Stimulated activated CD8-positive, alpha-beta memory T cell treated with anti-CD3 and anti-CD28 coated beads, Interleukin-12 subunit alpha, Interleukin-12 subunit beta, amount 100 ng/mL, for 1 hour (primary cell): ENCODE measurements around the gene RNU5D-1.
A peak's percentile ranks its signal among the peaks of the same experiment; 100 is the strongest.
"Not testable (repeated sequence)": the region's sequence is repeated elsewhere in the genome, so short reads cannot be mapped to it uniquely, and the experiment has no call there.

ENCODE experiments used
- DNase-seq: peaks from one replicate; pipeline ENCODE4 v3.0.0-alpha.2; 2020; ENCODE audit warnings: low read depth

Gene RNU5D-1

DNA sequence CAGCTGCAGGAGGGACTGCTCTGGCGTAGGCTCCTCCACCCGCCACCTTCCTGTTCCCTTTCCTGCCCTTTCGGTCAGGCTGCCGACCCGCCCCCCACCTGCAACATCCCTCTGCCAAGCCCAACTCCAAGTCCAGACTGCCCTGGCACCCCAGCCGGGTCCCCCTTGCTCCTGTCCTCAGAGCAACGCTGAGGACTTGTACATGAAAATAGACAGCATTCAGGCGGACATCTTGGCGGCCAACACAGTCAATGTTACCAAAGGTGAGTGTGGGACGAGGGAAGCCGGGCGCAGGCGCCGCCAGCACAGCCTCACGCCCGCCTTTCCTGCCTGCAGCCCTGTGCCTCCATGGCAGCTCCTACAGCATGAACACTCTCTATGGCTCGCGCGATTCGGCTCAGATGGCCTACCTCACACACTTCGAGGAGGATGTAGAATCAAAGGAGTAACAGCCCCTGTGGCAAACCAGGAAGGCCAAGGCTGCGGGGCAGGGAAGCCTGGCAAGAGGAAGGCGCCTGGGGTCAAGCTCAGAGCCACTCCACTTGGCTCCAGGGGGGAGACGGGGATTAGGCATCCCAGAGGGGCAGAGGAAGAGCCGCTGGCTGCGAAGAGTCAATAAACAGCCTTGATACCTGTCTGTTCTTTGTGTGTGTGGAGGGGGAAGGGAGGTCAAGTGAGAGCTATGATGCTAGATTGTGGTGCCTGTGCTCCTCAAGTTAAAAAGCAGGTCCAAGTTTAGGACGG lies 5.8 kb downstream of the RNU5D-1 start:
- no peak for DNase-seq

DNA sequence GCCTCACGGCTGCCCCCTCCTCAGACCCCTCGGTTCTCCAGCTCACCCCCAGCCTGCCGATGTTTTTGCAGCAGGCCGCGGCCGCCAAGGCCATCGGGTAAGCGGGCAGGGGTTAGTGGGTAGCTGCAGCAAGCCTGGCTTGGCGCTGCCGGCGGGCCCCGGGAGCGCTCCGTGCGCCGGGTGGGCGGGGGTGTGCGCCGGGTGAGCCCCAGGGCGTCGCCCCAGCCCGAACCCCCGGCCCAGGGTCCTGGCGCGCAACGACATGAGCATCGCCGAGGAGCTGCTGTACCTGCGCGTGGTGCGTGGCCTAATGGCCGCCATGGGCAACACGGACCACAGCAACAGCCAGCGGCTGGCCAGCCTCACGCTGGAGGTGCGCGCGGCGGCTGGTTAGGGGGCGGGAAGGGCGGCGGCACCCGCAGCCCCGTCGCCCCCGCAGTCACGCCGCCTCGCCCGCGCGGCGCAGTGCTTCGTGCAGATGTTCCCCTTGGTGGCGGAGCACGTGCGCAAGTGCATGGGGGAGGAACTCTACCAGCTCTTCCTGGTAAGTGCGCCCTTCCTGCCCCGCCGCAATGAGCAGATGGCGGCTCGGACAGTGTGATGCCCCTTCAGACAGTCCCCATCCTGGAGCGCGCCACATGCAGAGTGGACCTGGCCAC lies 6.5 kb downstream of the RNU5D-1 start:
- DNase-seq, result no peak

DNA sequence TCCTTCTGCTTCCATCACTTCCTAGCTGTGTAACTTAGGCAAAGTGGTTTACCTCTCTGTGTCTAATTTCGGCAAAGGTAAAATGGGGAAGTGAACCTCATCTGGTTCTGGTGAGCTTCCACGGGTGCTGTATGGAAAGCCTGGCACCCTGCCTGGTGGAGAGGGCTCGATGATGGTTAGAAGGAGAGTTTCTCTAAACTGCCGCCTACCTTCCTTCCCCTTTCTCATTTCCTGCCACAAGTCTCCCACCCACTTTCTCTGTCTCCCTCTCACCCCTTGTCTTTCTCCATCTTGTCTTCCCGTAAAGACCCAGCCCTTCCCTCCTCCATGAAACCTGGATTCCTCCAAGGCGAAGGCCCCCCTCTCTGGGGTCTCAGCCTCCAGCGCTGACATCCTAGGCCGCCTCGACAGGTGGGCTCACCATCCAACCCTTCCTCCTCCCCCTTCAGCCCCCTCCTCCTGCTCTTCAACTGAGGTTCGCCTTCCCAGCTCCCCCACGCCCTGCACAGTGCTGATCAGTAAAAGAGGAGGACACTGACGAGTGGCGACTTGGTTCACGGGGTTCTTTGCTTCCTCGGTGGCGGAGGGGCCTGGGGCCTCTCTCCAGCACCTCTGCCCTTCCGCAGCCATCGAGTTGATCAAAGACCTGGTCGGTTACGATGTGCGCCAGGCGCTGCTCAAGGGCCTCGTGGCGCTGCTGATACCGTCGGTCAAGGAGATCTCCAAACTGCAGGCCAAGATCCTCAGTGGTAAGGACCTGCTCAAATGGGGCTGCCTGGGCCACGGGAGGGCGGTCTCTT lies 7.3 kb downstream of the RNU5D-1 start:
- peak; percentile 16 for DNase-seq

DNA sequence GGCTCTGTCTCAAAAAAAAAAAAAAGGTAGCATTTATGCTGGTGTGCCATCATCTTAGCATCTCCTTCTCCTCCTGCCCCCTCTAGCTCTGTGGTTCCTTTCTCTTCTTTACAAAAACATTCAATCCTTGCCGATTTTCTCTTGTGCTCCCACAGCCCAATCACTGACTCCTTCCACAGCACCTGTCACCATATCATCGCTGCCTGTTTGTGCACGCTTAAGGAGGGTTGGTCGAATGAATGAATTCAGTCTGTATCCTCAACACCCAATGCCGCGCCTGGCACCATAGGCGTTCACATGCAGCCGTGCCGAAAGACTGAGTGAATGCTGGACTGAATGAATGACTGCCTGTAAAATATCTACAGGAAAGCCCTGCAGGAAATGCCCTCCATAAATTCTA lies 7.9 kb downstream of the RNU5D-1 start:
- no peak for DNase-seq

DNA sequence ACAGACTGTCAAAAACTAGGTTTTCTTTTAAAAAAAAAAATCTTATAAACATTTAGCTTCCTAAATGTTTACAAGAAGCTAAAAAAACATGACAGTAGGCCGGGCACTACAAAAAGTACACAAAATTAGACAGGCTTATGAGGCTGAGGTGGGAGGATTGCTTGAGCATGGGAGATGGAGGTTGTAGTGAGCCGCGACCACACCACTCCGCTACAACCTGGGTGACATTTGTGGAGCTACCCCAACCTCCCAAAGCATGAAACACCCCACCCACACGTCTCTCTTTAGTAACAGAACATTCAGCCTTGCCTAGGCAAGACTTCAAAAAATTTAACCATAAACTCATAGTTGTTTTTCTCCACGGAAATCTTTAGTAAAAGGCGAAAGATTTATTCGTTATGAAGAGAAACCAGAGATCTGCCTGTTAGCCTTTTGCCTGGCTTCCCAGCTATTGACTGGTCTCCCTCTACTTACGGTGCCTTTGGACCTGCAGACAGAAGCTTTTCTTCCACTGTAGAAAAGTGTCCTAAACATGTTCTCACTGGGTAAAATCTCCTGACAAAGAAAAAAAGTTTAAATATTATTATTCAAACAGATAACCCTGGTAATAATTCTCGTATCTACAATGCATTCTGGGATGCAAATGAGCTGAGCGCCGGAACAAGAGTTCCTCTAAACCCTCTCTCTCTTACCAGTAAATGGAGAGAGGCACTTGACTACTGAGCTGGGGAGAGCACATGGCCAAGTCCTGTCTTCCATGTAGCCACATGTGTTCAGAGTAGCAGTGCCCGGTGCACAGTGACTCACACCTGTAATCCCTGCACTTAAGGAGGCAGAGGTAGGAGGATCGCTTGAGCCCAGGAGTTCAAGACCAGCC lies 9.2 kb downstream of the RNU5D-1 start:
- DNase-seq, result peak; percentile 33

DNA sequence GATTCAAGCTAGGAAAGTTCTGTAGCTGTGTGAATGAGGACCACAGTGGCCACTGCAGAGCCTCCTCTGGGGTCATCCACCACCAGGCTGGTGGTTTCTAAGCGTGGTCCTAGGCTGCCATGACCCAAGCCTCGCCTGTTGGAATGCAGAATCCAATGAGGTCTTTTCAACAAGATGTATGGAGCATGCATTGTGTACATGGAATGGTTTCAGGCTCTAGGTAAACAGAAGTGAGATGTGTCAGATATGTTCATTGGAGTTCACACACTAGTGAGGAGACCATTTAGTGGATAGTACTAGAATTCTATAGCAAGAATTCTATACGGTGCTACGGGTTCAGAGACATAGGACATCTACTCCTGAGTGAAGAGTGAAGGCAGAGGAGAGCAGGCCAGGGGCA lies 10.7 kb downstream of the RNU5D-1 start:
- no peak for DNase-seq

DNA sequence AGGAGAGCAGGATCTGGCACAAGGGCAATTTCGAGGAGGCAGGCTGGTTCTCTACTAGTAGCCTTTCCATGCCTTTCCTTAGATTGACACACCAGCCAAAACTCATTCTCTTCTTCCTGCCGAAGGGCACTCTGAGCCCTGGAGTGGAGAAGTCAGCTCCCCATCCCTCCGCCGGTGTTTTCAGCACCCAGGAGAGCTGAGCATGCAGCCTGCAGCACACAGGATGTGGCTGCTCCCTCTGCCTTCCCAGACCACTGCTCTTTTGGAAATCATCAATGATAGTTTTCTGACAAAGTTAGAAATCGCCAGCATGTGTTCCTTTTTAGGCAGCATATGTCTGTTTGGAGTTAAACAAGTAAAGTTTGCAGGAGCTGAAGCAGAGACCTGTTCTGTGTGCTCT lies 11.7 kb downstream of the RNU5D-1 start:
- no peak for DNase-seq

DNA sequence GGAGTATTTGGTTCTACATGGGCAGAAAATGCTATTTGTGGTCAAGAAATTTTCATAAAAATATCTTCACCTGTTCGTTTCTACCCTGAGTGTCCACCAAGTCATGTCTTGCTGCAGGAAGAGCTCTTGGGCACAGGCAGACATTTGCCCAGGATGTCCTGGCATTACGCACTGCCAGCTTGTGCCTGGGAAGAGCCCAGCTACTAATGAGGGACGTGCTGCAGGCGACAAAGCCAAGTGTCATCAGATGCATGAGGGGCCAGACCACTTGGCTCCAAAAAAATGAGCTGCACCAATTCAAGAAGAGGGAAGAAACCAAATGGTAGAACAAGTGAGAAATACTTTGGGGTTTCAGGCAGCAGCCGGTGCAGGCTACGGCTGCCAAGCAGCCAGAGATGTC lies 12.9 kb downstream of the RNU5D-1 start:
- DNase-seq, result no peak

DNA sequence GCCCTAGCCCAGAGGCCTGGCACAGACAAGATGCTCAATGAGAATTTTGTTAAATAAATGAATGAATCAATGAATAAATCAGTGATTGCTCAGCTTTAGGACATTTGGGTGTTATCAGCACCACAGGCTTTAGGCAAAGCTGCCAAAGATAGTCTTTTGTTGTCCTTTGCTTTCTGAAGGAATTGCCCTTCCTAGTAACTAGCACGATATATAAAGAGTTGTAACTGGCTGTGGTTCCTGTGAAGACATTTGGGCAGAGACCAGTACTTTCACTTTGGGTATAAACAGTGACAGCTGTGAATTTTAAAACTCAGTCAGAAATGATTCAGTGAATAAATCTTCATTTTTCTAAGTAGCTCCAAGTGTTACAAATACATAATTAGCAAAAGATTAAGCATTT lies 13.3 kb downstream of the RNU5D-1 start:
- DNase-seq, result no peak

DNA sequence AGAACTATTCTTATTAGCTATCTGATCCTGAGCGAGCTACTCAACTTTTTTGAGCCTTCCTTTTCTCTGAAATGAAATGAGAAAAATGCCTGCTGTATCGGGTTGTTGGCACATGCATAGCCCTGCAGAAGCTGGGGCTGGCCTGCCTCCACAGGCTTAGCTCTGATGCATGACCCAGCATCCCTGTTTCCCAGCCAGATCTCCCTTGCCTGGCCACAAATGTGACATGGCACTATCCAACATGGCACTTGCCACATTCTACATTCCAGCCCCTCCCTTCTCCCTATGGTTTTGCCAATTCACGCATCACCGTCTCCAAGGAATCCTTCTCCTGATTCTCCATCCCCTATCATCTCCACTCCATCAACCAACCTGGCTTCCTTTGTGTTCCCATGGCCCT lies 13.8 kb downstream of the RNU5D-1 start:
- no peak for DNase-seq

DNA sequence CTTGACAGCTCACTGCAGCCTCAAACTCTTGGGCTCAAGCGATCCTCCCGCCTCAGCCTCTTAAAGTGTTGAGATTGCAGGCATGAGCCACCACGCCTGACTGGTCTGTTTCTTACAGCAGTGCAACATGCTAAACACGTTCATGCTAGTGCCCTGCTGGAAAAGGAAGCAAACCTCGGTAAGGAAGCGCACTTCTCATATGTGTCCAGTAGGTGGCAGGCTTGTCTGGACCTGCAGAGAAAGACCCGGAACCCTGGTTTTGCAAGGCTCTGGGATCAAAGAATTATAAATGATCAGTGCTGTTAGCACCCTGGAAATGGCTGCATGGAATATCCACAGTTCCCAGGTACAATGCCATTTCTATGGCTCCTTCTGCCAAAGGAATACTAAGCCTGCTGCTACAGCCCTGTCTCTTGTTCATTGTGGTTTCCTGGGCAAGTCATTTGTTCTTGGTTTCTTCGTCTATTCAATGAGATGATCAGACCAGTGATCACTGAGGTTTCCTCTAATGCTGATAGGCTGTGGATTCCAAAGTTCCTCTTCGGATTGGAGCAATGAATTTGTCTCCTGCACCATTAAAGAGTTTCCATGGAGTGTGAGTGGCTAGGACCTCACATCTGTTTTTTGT lies 15.9 kb downstream of the RNU5D-1 start:
- DNase-seq, result no peak

DNA sequence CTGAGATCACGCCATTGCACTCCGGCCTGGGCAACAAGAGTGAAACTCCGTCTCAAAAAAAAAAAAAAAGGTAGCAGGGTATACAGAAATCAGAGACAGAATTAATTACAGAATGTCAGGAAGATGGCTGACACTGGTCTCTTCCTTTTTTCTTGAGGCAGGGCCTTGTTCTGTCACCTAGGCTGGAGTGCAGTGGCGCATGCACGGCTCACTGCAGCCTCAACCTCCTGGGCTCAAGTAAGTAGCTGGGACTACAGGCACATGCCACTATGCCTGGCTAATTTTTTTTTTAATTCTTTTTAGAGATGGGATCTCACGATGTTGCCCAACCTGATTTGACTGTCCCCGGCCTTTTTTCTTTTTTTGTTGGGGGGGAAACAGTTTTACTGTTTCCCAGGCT lies 16.4 kb downstream of the RNU5D-1 start:
- DNase-seq, result no peak

DNA sequence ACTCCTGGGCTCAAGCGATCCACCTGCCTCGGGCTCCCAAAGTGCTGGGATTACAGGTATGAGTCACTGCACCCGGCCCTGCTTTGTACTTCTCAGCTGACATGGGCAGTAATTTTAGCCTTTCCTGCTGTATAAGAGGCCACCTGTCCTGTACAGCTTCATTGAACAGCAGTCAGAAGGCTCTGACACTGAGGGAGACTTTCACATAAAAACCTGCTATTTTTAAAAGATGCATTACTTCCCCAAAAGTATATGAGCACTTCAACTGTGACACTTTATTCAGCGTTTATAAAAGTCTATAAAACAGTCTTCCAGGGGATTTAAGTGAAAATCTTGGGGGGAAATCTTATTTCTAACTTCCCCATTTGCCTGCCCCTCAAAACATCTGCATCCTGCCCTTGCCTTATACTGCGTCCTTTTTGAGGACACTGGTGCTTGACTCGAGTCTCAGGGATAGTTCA lies 17.6 kb downstream of the RNU5D-1 start:
- no peak for DNase-seq

DNA sequence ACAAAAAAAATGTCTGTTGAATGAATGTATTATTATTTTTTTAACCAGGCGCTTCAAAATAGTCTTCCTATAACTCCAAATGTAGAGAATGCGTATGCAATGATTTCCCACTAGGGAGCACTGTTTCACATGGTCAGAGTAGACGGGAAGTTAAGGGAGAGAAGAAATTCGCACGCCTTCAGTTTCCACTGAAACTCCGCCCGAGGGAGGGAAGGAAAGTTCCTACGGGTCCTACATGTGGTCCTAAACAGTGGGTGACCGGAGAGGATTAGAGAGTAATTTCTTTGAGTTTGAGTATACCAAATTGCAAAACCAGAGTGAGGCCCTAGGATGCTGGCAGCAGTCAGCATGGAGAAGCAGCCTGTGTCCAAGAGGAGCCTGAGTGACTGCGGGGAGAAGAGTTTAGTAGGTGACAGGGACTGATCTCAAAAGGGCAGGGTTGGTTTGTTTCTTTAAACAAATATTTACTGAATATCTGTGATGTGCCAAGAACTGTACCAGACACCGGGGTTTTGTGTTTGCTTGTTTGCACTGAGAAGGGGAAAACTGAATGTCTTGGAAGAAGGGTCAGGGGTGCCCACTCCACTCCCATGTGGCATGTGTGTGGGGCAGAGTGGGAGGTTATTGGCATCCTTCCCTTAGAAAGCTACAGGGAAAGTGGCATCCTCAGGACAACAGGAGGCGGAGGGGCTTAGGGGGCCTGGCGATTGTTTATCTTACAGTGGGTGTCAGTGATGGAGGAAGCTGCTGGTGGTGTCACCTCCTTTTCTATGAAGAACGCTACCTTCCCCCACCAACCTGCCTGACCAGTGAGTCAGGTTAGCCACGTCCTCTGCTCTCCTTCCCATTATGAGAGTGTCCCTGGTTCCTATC lies 22.8 kb downstream of the RNU5D-1 start:
- DNase-seq, result no peak

DNA sequence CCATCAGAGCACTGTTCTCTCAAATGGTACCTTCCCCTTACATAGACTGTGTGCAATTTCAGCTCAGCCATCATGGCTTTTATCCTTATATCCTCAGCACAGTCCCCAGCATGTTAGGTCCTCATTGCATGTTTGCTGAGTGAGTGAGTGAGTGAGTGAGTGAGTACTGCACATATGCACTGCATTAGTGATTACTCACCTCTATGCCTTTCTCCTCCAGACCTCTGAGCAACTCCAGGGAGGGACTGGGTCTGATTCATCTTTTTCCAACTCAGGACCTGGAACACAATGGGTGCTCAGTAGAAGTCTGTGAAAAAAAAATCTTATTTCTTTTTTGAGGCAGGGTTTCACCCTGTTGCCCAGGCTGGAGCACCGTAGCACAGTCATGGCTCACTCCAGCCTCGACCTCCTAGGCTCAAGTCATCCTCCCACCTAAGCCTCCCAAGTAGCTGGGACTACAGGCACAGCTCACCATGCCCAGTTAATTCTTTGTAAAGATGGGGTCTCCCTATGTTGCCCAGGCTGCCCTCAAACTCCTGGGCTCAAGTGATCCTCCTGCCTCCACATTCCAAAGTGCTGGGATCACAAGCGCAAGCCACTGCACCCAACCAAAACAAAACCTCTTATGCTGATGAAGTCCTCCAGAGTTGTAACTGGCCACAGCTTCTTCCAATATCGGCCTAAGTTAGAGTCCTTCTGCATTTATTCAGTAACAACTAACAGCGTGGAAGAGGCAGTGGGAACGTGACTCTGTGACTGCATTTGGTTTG lies 23.7 kb downstream of the RNU5D-1 start:
- no peak for DNase-seq

DNA sequence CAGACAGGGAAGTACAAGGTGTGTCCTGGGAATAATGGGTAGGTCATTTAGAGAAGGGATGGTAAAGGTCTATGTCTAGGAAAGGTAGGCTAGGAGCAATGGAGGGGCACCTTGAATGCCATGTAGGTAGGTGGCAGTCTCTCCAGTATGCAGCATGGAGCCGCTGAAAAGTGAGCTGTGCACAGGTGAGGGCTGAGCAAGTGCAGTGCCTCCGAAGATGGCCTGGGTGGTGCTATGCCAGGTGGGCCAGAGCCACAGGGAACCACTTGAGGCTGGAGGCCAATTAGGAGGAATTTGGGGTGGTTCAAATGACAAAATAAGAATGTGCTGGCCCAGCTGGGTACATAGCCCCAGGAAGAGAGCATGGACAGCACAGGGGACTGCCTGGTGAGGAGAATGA lies 25.0 kb downstream of the RNU5D-1 start:
- no peak for DNase-seq

DNA sequence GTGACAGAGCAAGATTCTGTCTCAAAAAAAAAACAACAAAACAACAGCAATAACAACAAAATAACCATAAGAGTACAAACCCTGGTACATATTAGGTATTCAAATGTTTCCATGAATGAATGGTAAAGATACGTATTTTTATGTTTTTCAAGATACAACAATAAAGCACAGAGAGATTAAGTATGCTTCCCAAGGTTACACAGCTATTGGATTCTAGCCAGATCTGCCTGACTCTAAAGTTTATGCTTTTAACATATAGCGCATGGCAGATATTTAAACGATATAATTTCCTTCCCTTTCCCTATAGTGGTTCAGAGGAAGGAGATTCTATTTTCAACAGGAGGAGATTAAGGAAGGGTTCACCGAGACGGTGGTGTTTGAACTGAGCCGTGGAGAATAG lies 25.5 kb downstream of the RNU5D-1 start:
- DNase-seq, result no peak

DNA sequence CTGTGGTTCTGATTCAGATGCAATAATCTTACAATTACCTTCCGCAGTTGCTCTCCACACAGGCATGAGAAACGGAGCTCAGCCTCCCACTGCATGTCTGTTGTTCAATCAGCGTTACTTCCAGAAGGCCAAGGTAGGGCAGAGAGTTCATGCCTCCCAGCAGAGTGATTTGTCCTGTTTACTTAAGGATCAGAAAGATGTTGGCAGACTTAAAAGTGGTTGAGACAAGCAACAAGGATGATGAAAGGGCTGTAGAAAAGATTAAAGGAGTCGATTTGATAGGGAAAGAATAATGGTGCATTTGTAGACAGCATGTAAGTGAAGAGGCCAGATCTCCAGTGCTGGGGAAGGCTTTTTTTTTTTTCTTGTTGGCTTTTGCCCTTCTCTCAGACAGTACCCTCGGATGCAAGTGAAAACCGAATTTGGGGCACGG lies 29.8 kb downstream of the RNU5D-1 start:
- no peak for DNase-seq

DNA sequence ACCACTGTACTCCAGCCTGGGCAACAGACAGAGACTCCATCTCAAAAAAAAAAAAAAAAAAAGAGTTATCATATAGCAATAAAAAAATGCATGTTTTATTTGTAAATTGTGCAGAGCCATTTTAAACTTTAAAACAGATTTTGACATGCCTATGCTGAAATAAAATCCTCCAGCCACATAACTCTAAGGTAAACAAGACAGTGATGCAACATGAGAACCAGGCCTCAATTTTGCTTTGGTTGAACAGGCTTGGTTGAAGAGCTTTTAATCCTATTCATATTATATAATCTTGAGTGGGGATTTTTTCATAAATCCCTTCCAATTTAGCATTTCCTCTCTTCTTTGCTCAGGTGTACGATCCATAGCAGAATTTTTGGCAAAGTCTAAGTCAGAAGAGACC lies 30.4 kb downstream of the RNU5D-1 start:
- DNase-seq, result no peak

DNA sequence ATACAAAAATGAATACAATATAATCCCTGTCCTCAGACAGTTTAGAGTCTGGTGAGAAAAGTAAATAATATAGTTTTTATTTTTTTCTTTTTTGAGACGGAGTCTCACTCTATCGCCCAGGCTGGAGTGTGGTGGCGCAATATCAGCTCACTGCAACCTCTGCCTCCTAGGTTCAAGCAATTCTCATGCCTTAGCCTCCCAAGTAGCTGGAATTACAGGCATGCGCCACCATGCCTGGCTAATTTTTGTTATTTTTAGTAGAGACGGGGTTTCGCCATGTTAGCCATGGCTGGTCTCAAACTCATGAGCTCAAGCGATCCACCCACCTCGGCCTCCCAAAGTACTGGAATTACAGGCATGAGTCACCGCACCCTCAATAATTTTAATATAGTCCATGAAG lies 31.6 kb downstream of the RNU5D-1 start:
- DNase-seq, result not testable (repeated sequence)
